ENCODE measurements around the gene HIF1A.
"Not testable (repeated sequence)": the region's sequence is repeated elsewhere in the genome, so short reads cannot be mapped to it uniquely, and the experiment has no call there.

HIF1A gene

GRCh38 chr14:61749867-61750266 lies 54.6 kb downstream of the HIF1A start:
- no peak for FAIRE-seq

GRCh38 chr14:61750708-61751474 lies 55.6 kb downstream of the HIF1A start:
- FAIRE-seq, result no peak

DNA sequence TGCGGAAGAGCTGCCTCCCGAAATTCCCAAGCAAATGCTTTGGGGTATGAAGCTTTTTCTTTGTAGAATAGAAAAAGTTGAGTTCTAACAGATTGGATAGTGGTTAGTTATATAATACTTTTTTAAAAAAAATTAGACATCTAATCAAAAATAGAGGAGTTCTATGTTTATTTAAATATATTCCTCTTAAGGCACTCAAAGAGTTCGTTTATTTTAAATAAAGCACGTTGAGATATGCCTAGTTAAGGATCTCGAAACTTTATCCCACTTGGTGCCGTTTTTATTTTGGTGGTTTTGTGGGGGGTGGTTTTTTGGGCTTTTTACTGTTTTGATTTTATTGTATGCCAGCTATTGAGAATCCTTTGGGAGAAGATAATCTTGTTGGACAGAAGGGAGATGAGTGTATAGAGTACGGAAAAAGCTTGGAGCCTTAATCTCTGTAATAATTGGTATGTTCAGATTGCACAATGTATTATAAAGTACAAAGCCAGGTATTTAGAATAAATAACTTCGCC lies 56.2 kb downstream of the HIF1A start:
- FAIRE-seq, result no peak

DNA sequence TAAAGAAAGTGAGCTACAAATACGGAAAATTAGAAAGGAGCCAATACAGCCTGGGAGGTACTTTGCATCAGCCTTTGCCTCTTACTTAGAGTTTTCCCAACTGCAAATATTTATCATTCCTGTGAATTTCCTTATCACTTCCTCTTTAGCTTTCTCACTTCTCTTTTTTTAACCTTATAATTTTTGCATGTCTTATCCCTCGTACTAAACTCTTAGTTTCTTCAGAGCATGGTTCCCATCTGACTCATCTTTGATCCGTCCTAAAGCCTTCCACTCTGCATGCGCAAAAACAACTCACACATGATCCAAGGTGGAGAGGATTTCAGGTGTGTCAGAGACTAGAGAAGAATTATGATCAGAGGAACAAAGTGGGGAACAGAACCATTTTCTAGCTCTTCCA lies 57.3 kb downstream of the HIF1A start:
- FAIRE-seq, result no peak

- no peak for FAIRE-seq
Measured at GRCh38 chr14:61753631-61754030, 58.3 kb downstream of the HIF1A start.

GRCh38 chr14:61754627-61755381 lies 59.5 kb downstream of the HIF1A start:
- FAIRE-seq, result no peak

DNA sequence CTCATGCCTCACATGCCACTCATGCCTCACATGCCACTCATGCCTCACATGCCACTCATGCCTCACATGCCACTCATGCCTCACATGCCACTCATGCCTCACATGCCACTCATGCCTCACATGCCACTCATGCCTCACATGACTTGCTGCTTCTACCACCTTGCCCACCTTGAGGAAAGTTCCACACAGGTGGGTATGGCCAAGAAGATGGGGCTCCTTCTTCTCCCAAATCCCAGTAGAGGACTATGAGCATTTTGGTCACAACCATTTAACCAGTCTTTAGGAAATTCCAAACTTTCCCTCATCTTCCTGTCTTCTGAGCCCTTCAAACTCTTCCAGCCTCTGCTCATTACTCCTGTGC lies 60.0 kb downstream of the HIF1A start:
- FAIRE-seq, result not testable (repeated sequence)

DNA sequence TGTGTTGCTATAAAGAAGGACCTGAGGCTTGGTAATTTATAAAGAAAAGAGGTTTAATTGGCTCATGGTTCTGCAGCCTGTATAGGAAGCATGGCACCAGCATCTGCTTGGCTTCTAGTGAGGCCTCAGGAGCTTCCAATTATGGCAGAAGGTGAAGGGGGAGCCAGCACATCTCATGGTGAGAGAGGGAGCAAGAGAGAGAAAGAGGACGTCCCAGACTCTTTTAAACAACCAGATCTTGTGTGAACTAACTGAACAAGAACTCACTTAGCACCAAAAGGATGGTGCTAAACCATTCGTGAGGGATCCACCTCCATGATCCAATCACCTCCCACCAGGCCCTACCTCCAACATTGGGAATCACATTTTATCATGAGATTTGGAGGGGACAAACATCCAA lies 60.8 kb downstream of the HIF1A start:
- FAIRE-seq, result no peak

- no peak for FAIRE-seq
Measured at GRCh38 chr14:61759878-61760277, 64.6 kb downstream of the HIF1A start.

- no peak for FAIRE-seq
Measured at GRCh38 chr14:61761557-61761956, 66.2 kb downstream of the HIF1A start.

GRCh38 chr14:61761959-61762786 lies 66.9 kb downstream of the HIF1A start, which contains the start of gene SNAPC1:
Gene SNAPC1, plus strand, starts transcription at chr14:61762420. Its CDS starts 41 bp downstream, at chr14:61762461.
- peak; percentile 94 for FAIRE-seq

- FAIRE-seq, result no peak
Measured at GRCh38 chr14:61764342-61765122, 69.2 kb downstream of the HIF1A start.

DNA sequence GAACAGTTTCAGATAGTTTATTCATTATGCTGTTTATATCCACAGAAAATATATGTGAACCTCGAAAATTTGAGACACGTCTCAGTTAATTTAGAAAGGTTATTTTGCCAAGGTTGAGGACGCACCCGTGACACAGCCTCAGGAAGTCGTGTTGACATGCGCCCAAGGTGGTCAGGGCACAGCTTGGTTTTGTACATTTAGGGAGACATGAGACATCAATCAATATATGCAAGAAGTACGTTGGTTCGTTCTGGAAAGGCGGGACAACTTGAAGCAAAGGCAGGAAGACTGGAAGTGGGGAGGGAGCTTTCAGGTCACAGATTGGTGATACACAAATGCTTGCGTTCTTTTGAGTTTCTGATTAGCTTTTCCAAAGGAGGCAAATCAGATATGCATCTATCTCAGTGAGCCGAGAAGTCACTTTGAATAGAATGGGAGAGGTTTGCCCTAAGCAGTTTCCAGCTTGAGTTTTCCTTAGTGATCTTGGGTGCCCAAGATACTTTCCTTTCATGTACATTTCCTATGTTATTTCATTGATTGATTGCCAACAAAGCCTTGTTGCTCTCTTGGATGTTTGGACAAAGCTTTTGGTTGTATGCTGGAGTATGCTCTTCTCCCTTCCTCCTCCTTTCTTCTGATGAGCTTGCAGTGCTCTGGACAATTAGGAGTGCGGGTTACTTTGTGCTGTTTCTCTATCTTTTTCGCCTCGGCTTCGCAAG lies 70.1 kb downstream of the HIF1A start:
- FAIRE-seq, result no peak

GRCh38 chr14:61766151-61766550 lies 70.8 kb downstream of the HIF1A start:
- FAIRE-seq, result no peak

DNA sequence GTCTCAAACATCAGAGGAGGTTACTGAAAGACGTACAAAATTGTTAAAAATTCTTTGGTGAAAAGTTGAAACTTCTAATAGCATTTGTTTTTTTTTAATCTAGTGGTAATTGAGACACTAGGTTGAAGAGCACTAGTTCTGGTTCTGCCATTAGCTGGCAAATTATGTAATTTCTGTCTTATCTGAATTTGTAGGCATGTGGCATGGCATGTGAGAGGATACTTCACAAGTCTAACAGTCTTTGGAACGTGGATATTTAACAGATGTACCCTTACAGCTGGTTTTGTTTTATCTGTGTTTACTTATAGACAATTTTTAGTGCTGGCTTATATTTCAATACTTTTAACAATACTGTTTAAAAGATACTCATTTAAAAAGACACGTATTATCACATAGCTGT lies 72.9 kb downstream of the HIF1A start:
- no peak for FAIRE-seq

DNA sequence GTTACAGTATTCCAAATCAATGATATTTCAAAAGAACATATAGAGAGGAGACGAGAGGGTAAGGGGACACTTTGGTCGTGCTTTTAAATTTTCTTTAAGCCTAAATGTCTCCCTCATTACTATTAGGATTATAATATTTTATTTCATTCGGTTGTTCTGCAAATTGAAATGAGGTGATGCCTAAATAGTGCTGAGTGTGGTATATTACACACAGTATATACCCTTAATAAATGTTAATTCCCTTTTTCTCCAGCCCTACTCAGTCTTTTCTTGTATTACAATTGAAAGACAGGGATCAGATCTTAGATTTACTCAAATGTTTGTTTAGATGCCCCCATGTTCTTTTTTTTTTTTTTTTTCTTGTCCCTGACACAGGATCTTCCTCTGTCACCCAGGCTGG lies 74.6 kb downstream of the HIF1A start:
- no peak for FAIRE-seq

DNA sequence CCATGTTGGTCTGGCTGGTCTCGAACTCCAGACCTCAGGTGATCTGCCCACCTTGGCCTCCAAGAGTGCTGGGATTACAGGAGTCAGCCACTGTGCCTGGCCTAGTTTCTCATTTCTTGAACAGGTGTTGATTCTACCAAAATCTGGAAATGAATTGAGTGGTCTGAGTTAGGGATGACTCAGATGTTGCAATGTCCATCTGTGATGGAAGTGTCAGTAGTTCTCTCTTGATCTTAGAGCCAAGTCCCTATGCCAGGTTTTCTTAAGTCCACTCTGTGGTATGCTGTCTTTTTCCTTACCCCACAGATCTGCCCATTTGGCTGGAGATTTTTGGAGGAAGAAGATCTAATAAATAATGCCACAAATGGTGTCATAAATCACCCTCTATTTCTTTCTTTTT lies 79.5 kb downstream of the HIF1A start:
- no peak for FAIRE-seq

DNA sequence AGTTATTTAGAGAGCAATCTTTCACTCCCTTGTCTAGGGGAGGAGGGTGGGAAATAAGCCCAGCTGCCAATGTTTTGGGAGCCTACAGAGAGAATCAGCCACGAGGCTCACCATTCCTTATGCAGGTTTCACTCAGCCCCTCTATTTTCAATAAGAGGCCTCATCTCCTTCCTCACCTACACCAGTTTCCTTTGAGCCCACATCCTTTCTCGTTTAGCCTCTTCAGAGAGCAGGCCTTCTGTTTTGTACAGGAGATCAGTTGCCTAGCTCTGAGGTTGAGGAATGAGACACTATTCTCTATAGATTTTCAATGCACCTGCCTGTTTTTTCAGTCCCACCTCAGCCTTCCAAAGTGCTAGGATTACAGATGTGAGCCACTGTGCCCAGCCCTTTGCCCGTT lies 84.8 kb downstream of the HIF1A start:
- FAIRE-seq, result no peak

GRCh38 chr14:61797309-61797708 lies 102.0 kb downstream of the HIF1A start:
- no peak for FAIRE-seq
